HK-2 (cell line): Measurements from ENCODE around the gene KRT13.
A peak's percentile ranks its signal among the peaks of the same experiment; 100 is the strongest.

Experiments
- DNase-seq: peaks from one replicate; pipeline ENCODE4 v3.0.0-alpha.2; 2018; ENCODE audit not compliant: unreplicated experiment

KRT13 gene

GRCh38 chr17:41494524-41494923 is 10.9 kb downstream of the KRT13 start:
- DNase-seq: peak; percentile 24

DNA sequence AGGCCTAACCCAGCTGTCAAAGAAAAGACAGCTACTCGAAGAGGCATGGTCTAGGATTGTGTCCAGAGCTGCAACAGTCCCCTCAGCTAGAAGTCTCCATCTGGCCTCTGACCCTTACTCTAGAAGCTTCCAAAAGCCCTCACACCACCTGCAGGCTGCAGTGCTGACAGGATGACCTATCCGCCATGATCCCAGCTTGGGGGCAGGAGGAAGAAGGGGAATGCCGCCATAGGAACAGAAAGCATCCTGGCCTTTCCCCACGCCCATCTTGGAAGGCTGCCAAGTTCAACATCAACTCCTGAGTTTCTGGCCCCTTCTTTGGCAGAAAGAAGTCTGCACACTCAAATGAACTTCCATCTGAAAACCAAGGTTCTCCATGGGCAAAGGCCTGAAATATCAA is 12.6 kb downstream of the KRT13 start:
- no peak for DNase-seq

DNA sequence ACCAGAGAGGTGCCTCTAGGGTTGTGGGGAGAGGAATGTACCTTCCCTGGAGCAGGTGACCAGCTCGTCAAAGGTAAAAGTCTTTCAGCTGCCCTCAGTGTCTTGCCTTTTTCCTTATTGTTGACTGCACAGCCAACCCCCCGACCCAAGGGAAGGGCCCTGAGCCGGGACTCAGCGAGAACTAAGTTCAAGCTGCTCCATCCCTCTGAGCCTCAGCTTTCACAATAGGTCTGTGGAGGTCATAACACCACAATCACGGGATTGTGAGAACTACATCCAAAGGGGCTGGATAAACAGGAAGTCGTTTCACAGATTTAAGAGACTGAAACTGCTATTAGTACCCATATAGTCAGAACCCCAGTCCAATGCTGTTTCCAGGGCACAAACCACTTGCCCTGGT is 13.1 kb downstream of the KRT13 start:
- DNase-seq: no peak

GRCh38 chr17:41491476-41491875 is 13.9 kb downstream of the KRT13 start:
- DNase-seq: no peak

DNA sequence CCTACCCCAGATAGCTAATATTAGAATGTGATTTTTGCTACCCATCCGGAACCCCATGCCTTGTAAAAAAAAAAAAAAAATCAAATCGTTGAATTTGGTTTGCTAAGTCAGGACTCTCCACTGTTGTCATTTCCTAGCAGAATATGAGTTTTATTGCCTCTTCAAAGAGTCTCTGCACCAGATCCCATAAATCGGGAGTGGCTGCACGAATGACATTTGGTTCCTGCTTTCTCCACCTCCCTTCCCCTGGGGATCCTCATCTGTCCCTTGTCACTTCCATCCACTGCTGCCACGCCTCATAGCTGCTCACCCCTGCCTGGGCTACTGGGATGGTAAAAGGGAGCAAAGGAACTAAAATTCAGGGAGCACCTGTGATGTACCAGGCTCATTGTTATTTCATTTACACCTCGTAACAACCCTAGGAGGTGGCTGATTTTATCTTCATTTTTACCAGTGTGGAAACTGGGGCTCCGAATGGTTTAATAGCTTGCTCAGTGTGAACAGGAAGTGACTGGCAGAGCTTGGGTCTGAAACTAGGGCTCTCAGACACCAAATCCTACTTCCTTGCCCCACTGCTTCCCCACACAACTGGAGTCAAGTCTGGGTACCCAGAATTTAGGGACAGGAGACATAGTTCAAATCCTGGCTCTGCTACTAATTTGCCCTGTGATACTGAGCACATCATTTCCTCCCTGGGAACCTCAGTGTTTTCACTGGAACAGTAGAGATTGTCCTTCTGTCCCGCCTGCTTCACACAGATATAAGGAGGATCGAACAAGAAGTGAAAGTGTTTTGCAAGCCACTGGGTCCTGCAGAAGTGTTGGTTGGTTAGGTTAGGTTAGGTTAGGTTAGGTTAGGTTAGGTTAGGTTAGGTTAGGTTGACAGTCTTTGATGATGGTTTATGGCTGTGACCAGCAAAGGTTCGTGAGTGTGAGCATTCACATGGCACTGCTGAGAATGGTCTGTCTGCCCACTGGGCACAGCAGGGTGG is 15.1 kb downstream of the KRT13 start:
- DNase-seq: no peak

DNA sequence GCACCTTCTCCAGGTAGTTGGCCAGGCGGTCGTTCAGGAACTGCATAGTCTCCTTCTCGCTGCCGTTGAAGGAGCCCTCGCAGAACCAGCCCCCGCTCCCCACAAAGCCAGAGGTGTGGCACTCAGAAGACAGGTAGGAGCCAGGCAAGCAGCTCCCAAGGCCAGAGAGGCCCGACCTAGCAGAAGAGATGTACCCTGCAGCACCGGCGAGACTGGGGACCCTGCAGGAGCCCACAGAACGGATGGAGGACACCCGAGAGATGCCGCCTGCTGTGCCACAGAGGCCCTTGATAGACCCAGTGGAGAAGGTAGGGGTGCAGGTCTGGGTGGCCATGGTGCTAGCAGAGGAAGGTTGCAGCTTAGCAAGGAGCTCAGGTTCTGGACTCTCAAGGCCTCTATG is 15.9 kb downstream of the KRT13 start, which contains the start of gene KRT36:
KRT36 (minus strand) TSS at position 380 of the 400 bp plus-strand sequence; CDS start at position 334, 46 bp downstream.
- no peak for DNase-seq

GRCh38 chr17:41486809-41487530 is 18.4 kb downstream of the KRT13 start:
- DNase-seq: no peak

GRCh38 chr17:41486316-41486715 is 19.1 kb downstream of the KRT13 start:
- DNase-seq: no peak

GRCh38 chr17:41484920-41485904 is 20.2 kb downstream of the KRT13 start:
- DNase-seq: no peak

GRCh38 chr17:41483991-41484826 is 21.2 kb downstream of the KRT13 start:
- no peak for DNase-seq

DNA sequence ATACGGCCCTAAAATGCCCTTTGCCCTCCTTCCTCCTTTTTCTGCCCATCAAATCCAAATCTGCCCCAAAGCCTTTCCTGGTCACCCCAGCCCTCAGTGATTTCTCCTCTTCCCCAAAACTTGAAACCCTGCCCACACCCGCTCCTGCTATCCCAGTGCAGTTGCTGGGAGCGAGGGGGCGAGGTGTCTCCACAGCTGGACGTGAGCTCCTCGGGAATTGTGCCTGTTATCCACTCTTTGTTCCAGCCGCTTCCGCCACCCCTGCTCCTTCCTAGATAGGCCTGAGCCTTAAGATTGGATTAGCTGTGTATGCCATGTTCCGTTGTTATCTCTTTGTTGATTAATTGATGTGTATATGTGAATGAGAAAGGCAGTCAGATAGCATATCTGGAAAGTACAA is 21.9 kb downstream of the KRT13 start:
- DNase-seq: no peak

DNA sequence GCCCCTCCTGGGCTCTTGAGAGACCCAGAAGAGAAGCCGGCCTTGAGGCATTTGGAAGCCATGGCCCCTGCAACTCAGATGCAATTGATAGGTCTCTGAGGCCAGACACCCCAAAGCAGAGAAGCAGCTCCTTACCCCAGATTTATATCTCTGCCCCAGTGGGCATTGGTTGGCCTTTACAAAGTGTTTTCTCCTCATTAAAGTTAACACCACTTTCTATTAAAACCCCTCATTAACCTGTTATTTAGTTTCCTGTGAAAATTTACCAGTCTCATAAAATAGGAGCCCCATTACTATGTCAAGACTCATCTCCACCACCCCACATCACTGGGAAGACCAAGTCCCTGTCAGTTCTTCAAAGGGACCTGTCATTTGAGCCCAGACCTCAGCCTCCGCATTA is 24.4 kb downstream of the KRT13 start, which contains the start of gene KRT35:
KRT35 (minus strand) TSS at position 116 of the 400 bp plus-strand sequence; CDS start at position 62, 54 bp downstream.
- DNase-seq: no peak

GRCh38 chr17:41480581-41480980 is 24.8 kb downstream of the KRT13 start:
- DNase-seq: no peak

GRCh38 chr17:41480136-41480535 is 25.3 kb downstream of the KRT13 start:
- no peak for DNase-seq

- DNase-seq: no peak
Observed at GRCh38 chr17:41478237-41478636, 27.2 kb downstream of the KRT13 start.

- no peak for DNase-seq
Observed at GRCh38 chr17:41476866-41477815, 28.3 kb downstream of the KRT13 start.

DNA sequence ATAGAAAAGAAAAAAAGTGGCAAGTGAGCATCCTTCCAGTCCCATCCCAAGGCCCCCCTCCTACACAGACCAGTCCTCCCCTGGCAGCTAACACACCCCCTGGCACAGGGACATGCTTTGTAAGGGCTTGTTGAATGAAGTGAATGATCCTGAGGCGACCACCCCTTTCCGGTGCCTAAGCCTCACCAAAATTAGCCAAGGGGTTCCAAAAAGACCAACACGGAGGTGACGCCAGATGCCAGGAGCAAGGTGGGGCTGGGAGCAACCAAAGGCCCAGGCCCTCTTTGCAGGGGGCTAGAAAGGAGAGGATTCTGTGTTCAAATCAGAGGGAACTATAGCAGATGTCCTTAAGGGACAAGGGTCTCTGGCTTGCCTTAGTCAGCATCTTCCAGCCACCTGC is 30.0 kb downstream of the KRT13 start:
- DNase-seq: no peak

DNA sequence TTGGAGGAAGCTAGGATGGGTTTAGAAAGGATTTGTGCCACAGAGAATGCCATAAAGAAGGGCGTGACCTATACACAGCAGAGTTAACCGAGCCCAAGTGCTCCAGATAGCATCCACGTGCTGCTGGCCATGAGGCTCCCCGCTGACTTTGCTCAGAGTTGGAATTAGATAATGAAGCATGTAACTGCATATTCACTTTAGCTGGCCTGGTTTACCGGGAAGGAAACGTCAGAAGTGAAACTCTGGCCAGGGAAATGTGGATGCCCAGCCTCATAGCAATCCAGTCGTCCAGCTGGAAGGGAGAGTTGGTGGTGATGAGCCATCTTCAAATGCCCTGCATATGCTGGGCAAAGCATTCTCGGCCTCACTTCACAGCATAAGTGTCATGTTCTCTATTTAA is 30.5 kb downstream of the KRT13 start:
- DNase-seq: no peak

DNA sequence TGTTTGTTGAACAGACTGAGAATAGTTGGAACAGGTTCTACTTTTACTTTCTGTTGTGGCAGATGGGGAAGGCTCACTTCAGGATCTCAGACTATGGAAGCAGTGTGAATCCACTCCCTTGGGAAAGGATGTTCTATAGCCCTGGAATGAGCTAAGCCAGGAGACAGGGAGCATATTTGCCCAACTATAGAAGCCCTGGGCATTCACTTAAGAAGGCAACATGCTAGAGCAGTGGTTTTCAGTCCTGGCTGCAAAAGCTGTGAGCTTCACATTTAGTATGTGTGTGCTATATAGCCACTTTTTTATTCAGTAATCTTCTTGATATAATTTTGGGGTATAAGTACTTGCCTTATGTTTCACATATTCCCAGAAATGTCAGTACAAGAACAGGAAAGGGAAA is 37.1 kb downstream of the KRT13 start:
- DNase-seq: no peak
